ENCODE data around the gene SLC35G4. TPM values are rescaled to one million over a fixed set of nuclear protein-coding genes. Genes with fewer than 3 reads are reported as not detected.
"Not testable (repeated sequence)": the region's sequence is repeated elsewhere in the genome, so short reads cannot be mapped to it uniquely, and the experiment has no call there.

SLC35G4 gene
- total RNA-seq (not detected), polyA plus RNA-seq (not detected)
- long read RNA-seq, donor 1, result 0 reads
- long read RNA-seq, donor 2, result 0 reads
- long read RNA-seq, donor 3, partial matches to known transcripts, result 0 of 1 reads
- long read RNA-seq, donor 3, other reads (novel, unspliced or antisense), result 0 of 1 reads
- long read RNA-seq, donor 4, result 0 reads
- long read RNA-seq, donor 5, result 0 reads
- long read RNA-seq, donor 6, result 0 reads
- long read RNA-seq, donor 7, result 0 reads
- long read RNA-seq, donor 8, partial matches to known transcripts, result 0 of 1 reads
- long read RNA-seq, donor 8, other reads (novel, unspliced or antisense), result 0 of 1 reads
- long read RNA-seq, donor 9, result 0 reads
- long read RNA-seq, donor 10, partial matches to known transcripts, result 0 of 1 reads
- long read RNA-seq, donor 10, other reads (novel, unspliced or antisense), result 0 of 1 reads

DNA sequence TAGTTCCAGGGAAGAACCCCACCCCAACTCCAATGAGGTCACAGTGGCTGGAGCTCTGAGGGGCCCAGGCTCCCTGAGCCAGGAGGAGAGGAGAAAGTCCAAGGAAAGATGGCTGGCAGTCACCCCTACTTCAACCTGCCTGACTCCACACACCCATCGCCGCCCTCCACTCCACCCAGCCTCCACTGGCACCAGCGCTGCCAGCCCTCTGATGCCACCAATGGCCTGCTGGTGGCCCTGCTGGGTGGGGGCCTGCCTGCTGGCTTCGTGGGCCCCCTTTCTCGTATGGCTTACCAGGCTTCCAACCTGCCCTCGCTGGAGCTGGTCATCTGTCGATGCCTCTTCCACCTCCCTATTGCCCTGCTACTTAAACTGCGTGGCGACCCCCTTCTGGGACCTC, at the start of gene SLC35G4:
Gene SLC35G4 (plus strand): TSS at position 109 of the 400 bp plus-strand sequence. CDS start 0 bp downstream, at position 109.
- not testable (repeated sequence) for H3K27me3 ChIP-seq
- WGBS, 4 donors, result 79 to 100% (median 92%) methylated on average over 1 to 9 of the region's 9 CpGs

DNA sequence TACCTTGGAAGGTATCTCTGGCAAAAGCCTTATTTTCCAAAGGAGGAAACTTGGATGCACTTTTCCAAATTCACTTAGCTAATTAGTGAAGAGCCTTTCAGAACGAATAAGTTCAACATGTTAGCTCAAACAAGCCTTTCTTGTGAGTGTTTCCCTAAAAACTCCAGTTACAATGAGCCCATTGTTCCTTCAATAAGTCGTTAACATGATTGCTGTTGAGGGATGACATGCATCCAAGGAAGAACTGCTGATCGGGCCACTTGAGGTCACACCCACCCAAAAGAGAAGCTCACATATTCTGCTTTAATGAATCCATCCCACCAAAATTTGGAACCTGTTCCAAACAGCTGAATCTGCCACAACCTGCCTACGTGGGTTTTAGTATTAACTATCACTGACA, 48.1 kb upstream of the SLC35G4 start:
- DNase-seq, result no peak
- H3K27ac ChIP-seq, result no peak overlapping the region
- no peaks in the 10 kb centered on the region for H3K36me3 ChIP-seq (replicated peaks in 1 of 2)
- H3K4me1 ChIP-seq (replicated peaks in 1 of 2), result no peaks in the 10 kb centered on the region
- intact Hi-C loops (cut with DNase I), result no loop called here
- no peak for TF ChIP-seq POLR2A (IDR thresholded peaks at IDR 0.05)
- TF ChIP-seq, protein P1, sequence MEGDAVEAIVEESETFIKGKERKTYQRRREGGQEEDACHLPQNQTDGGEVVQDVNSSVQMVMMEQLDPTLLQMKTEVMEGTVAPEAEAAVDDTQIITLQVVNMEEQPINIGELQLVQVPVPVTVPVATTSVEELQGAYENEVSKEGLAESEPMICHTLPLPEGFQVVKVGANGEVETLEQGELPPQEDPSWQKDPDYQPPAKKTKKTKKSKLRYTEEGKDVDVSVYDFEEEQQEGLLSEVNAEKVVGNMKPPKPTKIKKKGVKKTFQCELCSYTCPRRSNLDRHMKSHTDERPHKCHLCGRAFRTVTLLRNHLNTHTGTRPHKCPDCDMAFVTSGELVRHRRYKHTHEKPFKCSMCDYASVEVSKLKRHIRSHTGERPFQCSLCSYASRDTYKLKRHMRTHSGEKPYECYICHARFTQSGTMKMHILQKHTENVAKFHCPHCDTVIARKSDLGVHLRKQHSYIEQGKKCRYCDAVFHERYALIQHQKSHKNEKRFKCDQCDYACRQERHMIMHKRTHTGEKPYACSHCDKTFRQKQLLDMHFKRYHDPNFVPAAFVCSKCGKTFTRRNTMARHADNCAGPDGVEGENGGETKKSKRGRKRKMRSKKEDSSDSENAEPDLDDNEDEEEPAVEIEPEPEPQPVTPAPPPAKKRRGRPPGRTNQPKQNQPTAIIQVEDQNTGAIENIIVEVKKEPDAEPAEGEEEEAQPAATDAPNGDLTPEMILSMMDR (IDR thresholded peaks at IDR 0.05), result no peak
- WGBS, 4 donors, result 78 to 86% (median 83%) methylated on average over 4 of the region's 4 CpGs
- H3K9me3 ChIP-seq (replicated peaks in 1 of 3), result no peaks in the 10 kb centered on the region
- H3K27me3 ChIP-seq, result peaks cover 8% of the 10 kb centered on the region
- no peak overlapping the region for H3K4me3 ChIP-seq

More for the DNA sequence above, at the start of gene SLC35G4:
- H3K4me3 ChIP-seq; H3K36me3 ChIP-seq (replicated peaks in 1 of 2); DNase-seq; H3K9me3 ChIP-seq (replicated peaks in 1 of 3); H3K27ac ChIP-seq; intact Hi-C loops (cut with DNase I); H3K4me1 ChIP-seq (replicated peaks in 1 of 2): not testable (repeated sequence)

DNA sequence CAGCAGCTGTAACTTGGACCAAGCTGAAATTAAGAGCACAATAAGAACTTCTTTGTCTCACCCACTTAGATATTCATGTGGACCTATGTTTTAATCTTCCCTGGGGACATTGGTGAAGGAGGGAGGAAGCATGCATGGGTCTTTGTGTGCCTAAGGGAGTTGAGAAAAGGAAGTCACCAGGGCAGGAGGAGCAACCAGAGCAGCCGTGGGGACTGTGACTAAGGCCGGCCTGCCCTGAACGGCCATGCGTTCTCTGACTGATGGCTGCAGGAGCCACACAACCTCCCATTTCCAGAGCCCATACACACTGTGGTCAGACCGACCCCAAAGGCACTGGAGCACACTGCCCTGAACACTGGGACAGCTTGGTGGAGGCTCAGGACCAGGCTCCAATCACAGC, 43.7 kb upstream of the SLC35G4 start:
- Histone ChIP-seq H3K4me3 (no peak overlapping the region), H3K27me3 (no peaks in the 10 kb centered on the region), H3K9me3 (replicated peaks in 1 of 3) (no peaks in the 10 kb centered on the region), H3K4me1 (replicated peaks in 1 of 2) (no peaks in the 10 kb centered on the region), H3K36me3 (replicated peaks in 1 of 2) (no peaks in the 10 kb centered on the region), H3K27ac (no peak overlapping the region)
- DNase-seq, result no peak
- 79 to 96% (median 84%) methylated on average over 4 to 5 of the region's 5 CpGs for WGBS, 4 donors
- TF ChIP-seq, protein P1 (IDR thresholded peaks at IDR 0.05), result no peak
- no peak for TF ChIP-seq POLR2A (IDR thresholded peaks at IDR 0.05)
- intact Hi-C loops (cut with DNase I), result no loop called here

DNA sequence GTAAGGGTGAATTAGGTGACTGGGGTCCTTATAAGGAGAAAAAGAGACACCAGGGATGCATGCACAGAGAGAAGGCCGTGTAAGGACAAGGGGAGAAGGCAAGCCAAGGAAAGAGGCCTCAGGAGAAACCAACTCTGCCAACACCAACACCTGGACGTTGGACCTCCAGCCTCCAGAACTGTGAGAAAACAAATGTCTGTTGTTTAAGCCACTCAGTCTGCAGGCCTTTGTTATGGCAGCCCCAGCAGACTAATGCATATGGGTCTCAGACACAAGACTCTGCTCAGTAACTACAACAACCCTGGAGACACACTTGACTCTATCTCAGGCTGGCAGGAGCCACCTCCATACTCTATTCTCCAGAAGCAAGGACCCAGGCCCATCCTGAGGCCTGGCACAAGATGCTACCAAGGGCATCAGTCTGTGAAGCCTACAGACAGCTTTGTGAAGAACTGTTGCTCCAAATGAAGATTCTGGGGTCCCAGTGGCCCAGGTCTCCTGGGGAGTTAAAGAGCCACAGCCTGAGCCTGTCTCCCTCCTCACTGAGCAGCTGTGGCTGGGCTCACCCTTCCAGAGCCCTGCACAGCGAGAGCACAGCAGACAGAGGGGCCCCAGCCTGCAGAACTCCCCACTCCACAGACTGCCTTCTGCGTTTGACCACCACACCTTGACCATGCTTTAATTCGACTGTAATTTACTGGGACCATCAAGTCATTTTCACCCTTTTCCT, 43.0 kb upstream of the SLC35G4 start:
- H3K27me3 ChIP-seq, result no peaks in the 10 kb centered on the region
- H3K9me3 ChIP-seq (replicated peaks in 1 of 3), result no peaks in the 10 kb centered on the region
- intact Hi-C loops (cut with DNase I), result no loop called here
- TF ChIP-seq POLR2A (IDR thresholded peaks at IDR 0.05), result no peak
- TF ChIP-seq, protein P1 (IDR thresholded peaks at IDR 0.05), result no peak
- WGBS, 4 donors, result 74 to 86% (median 81%) methylated on average over 5 of the region's 5 CpGs
- no peak overlapping the region for H3K4me3 ChIP-seq
- no peak for DNase-seq
- H3K4me1 ChIP-seq (replicated peaks in 1 of 2), result no peaks in the 10 kb centered on the region
- no peaks in the 10 kb centered on the region for H3K36me3 ChIP-seq (replicated peaks in 1 of 2)
- H3K27ac ChIP-seq, result no peak overlapping the region
